HCT116 (cell line): ENCODE results near the gene SPDYE1. TPM values are rescaled to one million over a fixed set of nuclear protein-coding genes. Genes with fewer than 3 reads are reported as not detected.
"Not testable (repeated sequence)": the region's sequence is repeated elsewhere in the genome, so short reads cannot be mapped to it uniquely, and the experiment has no call there.

Experiments used
- ATAC-seq: fragments of 200-7000 bp; cut with Tn5 transposase; 2 replicates; pipeline ENCODE4 v1.9.1; 2020; ENCODE audit warnings: mild to moderate bottlenecking, moderate library complexity
- BruUV-seq: library from RNA; stranded (reverse); fragments of 400-500 nt; replicated peaks from 2 replicates; lab custom pipeline; 2021; lab: Mats Ljungman, UMichigan
- CTCF ChIA-PET: fragments of 300-600 bp; sonication (Branson Sonifier 250); formaldehyde crosslinking; loops from one replicate; lab custom pipeline; 2021; ENCODE audit warnings: antibody characterized with exemption; lab: Charles Lee
- POLR2A ChIA-PET: fragments of 300-600, 350-600 bp; sonication (Branson Sonifier 250); formaldehyde crosslinking; loops from one replicate; lab custom pipeline; 2021; ENCODE audit warnings: antibody characterized with exemption; lab: Charles Lee
- RAD21 ChIA-PET, 2 experiments: fragments of 300-600 bp; sonication (Branson Sonifier 250); formaldehyde crosslinking; loops; one replicate each; lab custom pipeline; 2023; ENCODE audit warnings: low total read pairs in 2 of 2; ENCODE audit not compliant: uncharacterized antibody in 2 of 2, unreplicated experiment in 2 of 2, low non-redundant PET in 1 of 2; lab: Charles Lee
- DNase-seq: peaks from one replicate; pipeline ENCODE4 v3.0.0-alpha.2; 2010; ENCODE audit warnings: low read depth, low spot score
- H2AFZ ChIP-seq: fragments of 200-600 bp; shearing (Covaris generic), sonication (generic); 2 replicates; pipeline ENCODE4 v1.6.1; 2017; ENCODE audit warnings: low read depth, mixed run types, mixed read lengths, antibody characterized with exemption, low read length; ENCODE audit not compliant: poor library complexity, severe bottlenecking
- H3K27ac ChIP-seq: 2 replicates; pipeline ENCODE4 v1.5.1; 2012; ENCODE audit warnings: low read depth, low read length
- H3K27me3 ChIP-seq: fragments of 200-600 bp; sonication (generic); 2 replicates; pipeline ENCODE4 v1.6.1; 2016; ENCODE audit warnings: mixed run types, low read length, mixed read lengths; ENCODE audit not compliant: insufficient read depth
- H3K36me3 ChIP-seq, 2 experiments: fragments of 200-500 bp in 1 of 2; fragments of 200-600 bp in 1 of 2; sonication (Bioruptor generic) in 1 of 2; sonication (generic) in 1 of 2; 2 replicates each; pipeline versions ENCODE4 v1.5.1 to v1.6.1; 2014 to 2016; ENCODE audit warnings: low read length in 2 of 2, inconsistent platforms in 1 of 2, mixed read lengths in 1 of 2, mixed run types in 1 of 2; ENCODE audit not compliant: insufficient read depth in 2 of 2, control insufficient read depth in 1 of 2
- H3K4me1 ChIP-seq, 2 experiments: fragments of 200-600 bp in 1 of 2; sonication (generic) in 1 of 2; 2 replicates each; pipeline versions ENCODE4 v1.5.1 to v1.6.1; 2012 to 2017; ENCODE audit warnings: low read length in 2 of 2, inconsistent platforms in 1 of 2, mild to moderate bottlenecking in 1 of 2, mixed read lengths in 1 of 2, mixed run types in 1 of 2, moderate library complexity in 1 of 2; ENCODE audit not compliant: insufficient read depth in 2 of 2, control insufficient read depth in 1 of 2
- H3K4me2 ChIP-seq: fragments of 200-600 bp; sonication (generic); 2 replicates; pipeline ENCODE4 v1.6.1; 2017; ENCODE audit warnings: mixed run types, low read length, mixed read lengths
- H3K4me3 ChIP-seq, 2 experiments: fragments of 200-600 bp in 1 of 2; sonication (generic) in 1 of 2; replicated peaks in 1 of 2; 2 replicates each; pipeline ENCODE4 v1.5.1; 2011 to 2016; ENCODE audit warnings: low read length in 2 of 2, control low read depth in 1 of 2, low read depth in 1 of 2, mild to moderate bottlenecking in 1 of 2, mixed read lengths in 1 of 2, mixed run types in 1 of 2
- H3K79me2 ChIP-seq: fragments of 200-600 bp; sonication (generic); 2 replicates; pipeline ENCODE4 v1.6.1; 2017; ENCODE audit warnings: mild to moderate bottlenecking, mixed run types, low read length, moderate library complexity, mixed read lengths; ENCODE audit not compliant: insufficient read depth
- H3K9ac ChIP-seq: fragments of 200-600 bp; sonication (generic); 2 replicates; pipeline ENCODE4 v1.6.1; 2016; ENCODE audit warnings: low read length, mixed read lengths
- H3K9me2 ChIP-seq: fragments of 200-600 bp; sonication (generic), shearing (Covaris generic); 2 replicates; pipeline ENCODE4 v1.6.1; 2017; ENCODE audit warnings: mixed run types, mild to moderate bottlenecking, moderate library complexity; ENCODE audit not compliant: insufficient read depth
- H3K9me3 ChIP-seq, 2 experiments: fragments of 200-500 bp in 1 of 2; fragments of 200-600 bp in 1 of 2; sonication (Bioruptor generic) in 1 of 2; sonication (generic) in 1 of 2; 2 replicates each; pipeline ENCODE4 v1.6.1; 2014 to 2017; ENCODE audit warnings: low read length in 2 of 2, mixed read lengths in 2 of 2, inconsistent platforms in 1 of 2, low read depth in 1 of 2, mild to moderate bottlenecking in 1 of 2, mixed run types in 1 of 2, moderate library complexity in 1 of 2; ENCODE audit not compliant: control insufficient read depth in 1 of 2, insufficient read depth in 1 of 2
- H4K20me1 ChIP-seq: fragments of 200-600 bp; sonication (generic), shearing (Covaris generic); 2 replicates; pipeline ENCODE4 v1.6.1; 2017; ENCODE audit warnings: mixed run types, mild to moderate bottlenecking, moderate library complexity; ENCODE audit not compliant: insufficient read depth
- FOSL1 ChIP-seq: IDR thresholded peaks from 2 replicates; pipeline ENCODE4 v1.6.1; 2012; ENCODE audit warnings: low read depth
- JUND ChIP-seq: IDR thresholded peaks from 2 replicates; pipeline ENCODE4 v1.6.1; 2012
- MAX ChIP-seq: IDR thresholded peaks from 2 replicates; pipeline ENCODE4 v1.6.1; 2012
- ZBTB33 ChIP-seq: IDR thresholded peaks from 2 replicates; pipeline ENCODE4 v1.6.1; 2011; ENCODE audit warnings: mild to moderate bottlenecking, low read length, moderate library complexity; ENCODE audit not compliant: insufficient replicate concordance; ENCODE audit errors: extremely low read depth
- ZFX ChIP-seq: fragments of 450-650 bp; IDR thresholded peaks from 2 replicates; pipeline ENCODE4 v1.6.1; 2017
- ZNF274 ChIP-seq: fragments of 200-500 bp; sonication (Bioruptor generic); IDR thresholded peaks from 2 replicates; pipeline ENCODE4 v1.6.1; 2014; ENCODE audit warnings: mild to moderate bottlenecking, low read depth, low read length, inconsistent platforms
- intact Hi-C: fragments of 100-400 bp; cut with micrococcal nuclease; formaldehyde crosslinking; loops from 2 replicates; pipeline ENCODE4 v1.10.0; 2022
- total RNA-seq: library from RNA; stranded (reverse); gene quantifications from one replicate; pipeline ENCODE4 v1.2.1, GENCODE V29; 2021; ENCODE audit not compliant: unreplicated experiment

Gene SPDYE1
- total RNA-seq, 1 experiment from 2014 or later, result not detected

GRCh38 chr7:43974033-43974573, 23.6 kb upstream of the SPDYE1 start:
- CTCF ChIA-PET, H4K20me1 ChIP-seq, H3K9me3 ChIP-seq, DNase-seq, H2AFZ ChIP-seq, H3K27me3 ChIP-seq, H3K4me2 ChIP-seq, H3K9me2 ChIP-seq, intact Hi-C loops, H3K36me3 ChIP-seq, POLR2A ChIA-PET, H3K9ac ChIP-seq, H3K4me3 ChIP-seq, H3K4me1 ChIP-seq, ATAC-seq, H3K27ac ChIP-seq, BruUV-seq, RAD21 ChIA-PET, H3K79me2 ChIP-seq: not testable (repeated sequence)

- H4K20me1 ChIP-seq, intact Hi-C loops, DNase-seq, H3K4me1 ChIP-seq, H3K4me2 ChIP-seq, POLR2A ChIA-PET, H3K27me3 ChIP-seq, H3K9ac ChIP-seq, H3K36me3 ChIP-seq, RAD21 ChIA-PET, H3K4me3 ChIP-seq, H2AFZ ChIP-seq, ATAC-seq, H3K27ac ChIP-seq, BruUV-seq, H3K9me3 ChIP-seq, H3K9me2 ChIP-seq, CTCF ChIA-PET, H3K79me2 ChIP-seq: not testable (repeated sequence)
Observed at GRCh38 chr7:43974725-43975482, 22.8 kb upstream of the SPDYE1 start.

GRCh38 chr7:43977525-43977924, 20.2 kb upstream of the SPDYE1 start:
- no peaks in the 10 kb centered on the region for H3K36me3 ChIP-seq
- H2AFZ ChIP-seq, result no peak overlapping the region
- no peaks in the 10 kb centered on the region for H3K4me1 ChIP-seq
- ChIA-PET POLR2A (no interaction called here), RAD21 (no interaction called here), CTCF (no interaction called here)
- no peak overlapping the region for H3K4me2 ChIP-seq
- no peak overlapping the region for H3K9ac ChIP-seq
- H3K79me2 ChIP-seq, result no peaks in the 10 kb centered on the region
- no peak overlapping the region for H3K4me3 ChIP-seq
- ATAC-seq (no peak), DNase-seq (no peak)
- no peaks in the 10 kb centered on the region for H4K20me1 ChIP-seq
- no peaks in the 10 kb centered on the region for H3K9me2 ChIP-seq
- no peaks in the 10 kb centered on the region for H3K9me3 ChIP-seq
- intact Hi-C loops, result no loop called here
- H3K27me3 ChIP-seq, result no peaks in the 10 kb centered on the region
- no TSS peak for BruUV-seq
- H3K27ac ChIP-seq, result no peak overlapping the region
- TF ChIP-seq ZFX, result no peak
- no peak for TF ChIP-seq ZNF274
- no peak for TF ChIP-seq MAX
- TF ChIP-seq FOSL1, result no peak
- TF ChIP-seq JUND, result no peak
- no peak for TF ChIP-seq ZBTB33
